Amniotic stem cell (primary cell): Measurements from ENCODE around the gene PWWP2B.

Experiments used
- DNase-seq: peaks from one replicate; lab custom pipeline; 2025; lab: John Stamatoyannopoulos, UW

The PWWP2B gene

GRCh38 chr10:132420469-132420980 is 23.5 kb downstream of the PWWP2B start:
- DNase-seq, result no peak

- no peak for DNase-seq
These were observed 24.2 kb downstream of the PWWP2B start for GRCh38 chr10:132420981-132421846.

- DNase-seq, result no peak
These were observed 25.1 kb downstream of the PWWP2B start for GRCh38 chr10:132421847-132422751.

- DNase-seq, result no peak
These were observed 26.2 kb downstream of the PWWP2B start for GRCh38 chr10:132422903-132423825.

- no peak for DNase-seq
These were observed 27.2 kb downstream of the PWWP2B start for GRCh38 chr10:132423966-132424861.

- no peak for DNase-seq
These were observed 28.2 kb downstream of the PWWP2B start for GRCh38 chr10:132425029-132425756.

GRCh38 chr10:132425757-132426155 is 28.8 kb downstream of the PWWP2B start:
- DNase-seq, result no peak

- DNase-seq, result no peak
These were observed 30.2 kb downstream of the PWWP2B start for GRCh38 chr10:132427006-132427771.

- DNase-seq, result no peak
These were observed 31.0 kb downstream of the PWWP2B start for GRCh38 chr10:132427939-132428367.

- no peak for DNase-seq
These were observed 31.5 kb downstream of the PWWP2B start for GRCh38 chr10:132428486-132428995.

- DNase-seq, result no peak
These were observed 32.6 kb downstream of the PWWP2B start for GRCh38 chr10:132429281-132430230.

- no peak for DNase-seq
These were observed 33.3 kb downstream of the PWWP2B start for GRCh38 chr10:132430231-132430743.

GRCh38 chr10:132430861-132431271 is 33.9 kb downstream of the PWWP2B start:
- DNase-seq, result no peak

GRCh38 chr10:132431537-132432175 is 34.7 kb downstream of the PWWP2B start:
- no peak for DNase-seq

- DNase-seq, result no peak
These were observed 35.2 kb downstream of the PWWP2B start for GRCh38 chr10:132432176-132432540.

GRCh38 chr10:132433671-132434340 is 36.8 kb downstream of the PWWP2B start:
- no peak for DNase-seq
